Esophagus muscularis mucosa (tissue), 4 donors: Measurements from ENCODE around the gene UBL3. TPM values are rescaled to one million over a fixed set of nuclear protein-coding genes. Genes with fewer than 3 reads are reported as not detected.

Experiments used
- DNase-seq: peaks from one replicate; pipeline ENCODE4 v3.0.0-alpha.2; 2017; ENCODE audit errors: extremely low spot score
- H3K27ac ChIP-seq, 4 donors: fragments of 200-600 bp; sonication (generic); replicated peaks in 1 of 4; 1 replicate in 3 of 4; 2 replicates in 1 of 4; pipeline ENCODE4 v1.5.1; 2016 to 2019; ENCODE audit warnings: mild to moderate bottlenecking in 1 of 4
- H3K27me3 ChIP-seq, 4 donors: fragments of 200-600 bp; sonication (generic); one replicate each; pipeline versions ENCODE4 v1.5.1 to v1.6.0; 2016 to 2019
- H3K36me3 ChIP-seq, 4 donors: fragments of 200-600 bp; sonication (generic); one replicate each; pipeline ENCODE4 v1.5.1; 2016 to 2019
- H3K4me1 ChIP-seq, 4 donors: fragments of 200-600 bp; sonication (generic); one replicate each; pipeline ENCODE4 v1.5.1; 2016 to 2019
- H3K4me3 ChIP-seq, 4 donors: fragments of 200-600 bp; sonication (generic); 1 replicate in 2 of 4; 2 replicates in 2 of 4; pipeline ENCODE4 v1.5.1; 2016 to 2019; ENCODE audit warnings: mild to moderate bottlenecking in 4 of 4, moderate library complexity in 1 of 4
- H3K9me3 ChIP-seq, 4 donors: fragments of 200-600 bp; sonication (generic); 1 replicate in 3 of 4; 2 replicates in 1 of 4; pipeline ENCODE4 v1.5.1; 2016 to 2019
- CTCF ChIP-seq, 3 experiments: fragments of 200-600 bp in 2 of 3; fragments of 450-650 bp in 1 of 3; sonication (generic) in 2 of 3; IDR thresholded peaks; one replicate each; pipeline ENCODE4 v1.5.1; 2017 to 2019; ENCODE audit warnings: antibody characterized with exemption in 3 of 3, mild to moderate bottlenecking in 2 of 3, moderate library complexity in 1 of 3
- EP300 ChIP-seq: sonication (generic); formaldehyde crosslinking; IDR thresholded peaks from one replicate; pipeline ENCODE4 v1.6.1; 2017; ENCODE audit warnings: antibody characterized with exemption
- POLR2A ChIP-seq: fragments of 450-650 bp; IDR thresholded peaks from one replicate; pipeline ENCODE4 v1.6.1; 2017; ENCODE audit warnings: antibody characterized with exemption, moderate library complexity, mild to moderate bottlenecking, low read depth
- POLR2AphosphoS5 ChIP-seq, 2 donors: sonication (generic); formaldehyde crosslinking; IDR thresholded peaks; one replicate each; pipeline ENCODE4 v1.6.1; 2017; ENCODE audit warnings: antibody characterized with exemption in 2 of 2
- WGBS: methylation state at CpG from one replicate; pipeline ENCODE4 v1.1.5; 2018; 5-methylcytosine and 5-hydroxymethylcytosine counted together
- intact Hi-C: fragments of 100-400 bp; cut with DNase I; formaldehyde crosslinking; loops from one replicate; pipeline ENCODE4 v1.15.1; 2023
- total RNA-seq, 4 donors: library from RNA; depleted of rRNA; stranded (reverse); fragments of >200 nt; gene quantifications; one replicate each; pipeline versions ENCODE4 v1.1.0 to v1.2.1, GENCODE V29; 2016

The UBL3 gene
- total RNA-seq, 4 donors from 2014 or later: 30.2 to 44.5 (median 32.6) TPM

GRCh38 chr13:29878101-29878500 is 27.7 kb upstream of the UBL3 start:
- no peak overlapping the region for H3K27ac ChIP-seq
- no peak overlapping the region for H3K4me3 ChIP-seq
- DNase-seq: no peak
- no peaks in the 10 kb centered on the region for H3K36me3 ChIP-seq
- WGBS: 62% methylated on average over 2 of the region's 2 CpGs
- H3K27me3 ChIP-seq: no peaks in the 10 kb centered on the region
- intact Hi-C loops: no loop called here
- H3K4me1 ChIP-seq: no peaks in the 10 kb centered on the region
- TF ChIP-seq EP300 (no peak), CTCF (IDR thresholded peaks at IDR 0.05) (no peak), POLR2AphosphoS5 (IDR thresholded peaks at IDR 0.05) (no peak), POLR2A (no peak)
- H3K9me3 ChIP-seq: no peaks in the 10 kb centered on the region

DNA sequence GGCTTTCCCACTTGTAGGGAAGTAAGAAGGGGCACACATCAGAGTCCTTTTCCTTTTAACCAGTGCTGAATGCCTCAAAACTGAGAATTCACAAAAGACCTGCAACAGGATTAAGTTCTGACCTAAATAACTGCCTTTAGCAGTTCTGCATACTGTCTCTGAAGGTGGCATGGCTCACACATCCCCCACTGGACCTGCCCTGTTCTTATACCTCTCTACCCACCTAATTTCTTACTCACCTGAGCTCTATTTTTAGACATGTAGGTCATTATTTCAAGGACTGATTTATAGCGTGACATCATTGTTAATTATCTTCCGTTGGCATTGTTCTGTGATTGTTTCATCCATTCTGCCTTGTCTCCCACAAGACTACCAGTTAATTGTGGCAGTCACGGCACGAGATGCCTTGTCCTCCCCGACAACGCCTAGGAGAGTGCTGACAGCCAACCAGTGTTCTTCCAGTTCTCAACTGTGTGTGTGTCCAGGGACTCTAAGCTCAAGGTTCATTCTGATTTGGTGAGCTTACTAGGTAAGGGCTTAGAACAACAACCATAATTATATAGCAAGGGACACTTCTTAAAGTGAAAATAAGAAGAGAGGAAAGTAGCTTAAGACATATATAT is 27.1 kb upstream of the UBL3 start:
- DNase-seq: no peak
- Histone ChIP-seq H3K27ac (no peak overlapping the region), H3K27me3 (no peaks in the 10 kb centered on the region), H3K36me3 (no peaks in the 10 kb centered on the region), H3K9me3 (no peaks in the 10 kb centered on the region), H3K4me1 (no peaks in the 10 kb centered on the region), H3K4me3 (no peak overlapping the region)
- intact Hi-C loops: no loop called here
- 74% methylated on average over 6 of the region's 6 CpGs for WGBS
- TF ChIP-seq POLR2AphosphoS5 (IDR thresholded peaks at IDR 0.05): no peak

GRCh38 chr13:29875646-29876045 is 25.2 kb upstream of the UBL3 start:
- Histone ChIP-seq H3K4me3 (no peak overlapping the region), H3K36me3 (no peaks in the 10 kb centered on the region), H3K27me3 (no peaks in the 10 kb centered on the region), H3K4me1 (no peaks in the 10 kb centered on the region), H3K9me3 (no peaks in the 10 kb centered on the region), H3K27ac (no peak overlapping the region)
- DNase-seq: no peak
- 85% methylated on average over 3 of the region's 3 CpGs for WGBS
- intact Hi-C loops: no loop called here
- TF ChIP-seq EP300 (no peak), CTCF (IDR thresholded peaks at IDR 0.05) (no peak), POLR2AphosphoS5 (IDR thresholded peaks at IDR 0.05) (no peak), POLR2A (no peak)

- DNase-seq: no peak
- no peak overlapping the region for H3K4me3 ChIP-seq
- H3K27me3 ChIP-seq: peaks cover 0 to 5% (median 0%) of the 10 kb centered on the region in 4 donors
- 86% methylated on average over 7 of the region's 7 CpGs for WGBS
- intact Hi-C loops: no loop called here
- H3K27ac ChIP-seq: no peak overlapping the region
- H3K9me3 ChIP-seq: no peaks in the 10 kb centered on the region
- no peak for TF ChIP-seq POLR2A
- no peak for TF ChIP-seq CTCF (IDR thresholded peaks at IDR 0.05)
- TF ChIP-seq EP300: no peak
- TF ChIP-seq POLR2AphosphoS5 (IDR thresholded peaks at IDR 0.05): no peak
- H3K4me1 ChIP-seq: no peaks in the 10 kb centered on the region
- no peaks in the 10 kb centered on the region for H3K36me3 ChIP-seq
Measured at GRCh38 chr13:29868581-29868980, 18.2 kb upstream of the UBL3 start.

DNA sequence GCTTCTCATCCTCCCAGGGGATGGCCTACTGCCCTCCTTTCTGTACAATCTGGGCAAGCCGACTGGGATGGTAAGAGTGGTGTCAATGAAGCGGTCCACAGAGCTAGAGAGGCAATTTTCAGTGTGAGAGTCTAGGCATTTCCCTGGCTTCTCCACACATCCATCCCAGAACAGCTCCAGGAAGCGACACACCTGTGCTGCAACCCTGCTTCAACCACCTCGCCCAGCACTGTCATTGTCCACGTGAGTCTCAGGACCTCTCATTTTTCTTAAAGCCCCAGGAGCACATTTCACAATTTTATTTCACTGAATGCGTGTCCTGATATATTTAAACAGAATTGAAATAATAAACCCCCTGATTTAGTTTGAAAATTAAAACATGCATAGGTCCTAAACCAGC is 15.5 kb upstream of the UBL3 start:
- Histone ChIP-seq H3K36me3 (no peaks in the 10 kb centered on the region), H3K4me1 (no peaks in the 10 kb centered on the region), H3K27ac (no peak overlapping the region), H3K9me3 (no peaks in the 10 kb centered on the region), H3K27me3 (peaks cover 0 to 5% (median 0%) of the 10 kb centered on the region in 4 donors), H3K4me3 (no peak overlapping the region)
- TF ChIP-seq CTCF (IDR thresholded peaks at IDR 0.05): no peak
- TF ChIP-seq EP300: no peak
- no peak for TF ChIP-seq POLR2AphosphoS5 (IDR thresholded peaks at IDR 0.05)
- TF ChIP-seq POLR2A: no peak
- intact Hi-C loops: no loop called here
- DNase-seq: no peak
- WGBS: 74% methylated on average over 6 of the region's 6 CpGs
